DND-41 (cell line): ENCODE results near the gene GLRA1.

Experiments
- CTCF ChIP-seq: IDR thresholded peaks from 2 replicates; pipeline ENCODE4 v1.5.1; 2012; ENCODE audit warnings: borderline replicate concordance, low read length, moderate library complexity, mild to moderate bottlenecking; ENCODE audit not compliant: poor library complexity, severe bottlenecking; ENCODE audit errors: extremely low read depth
- EZH2 ChIP-seq: IDR thresholded peaks from 3 replicates; pipeline ENCODE4 v1.6.1; 2012; ENCODE audit warnings: borderline replicate concordance, low read depth, mild to moderate bottlenecking, moderate library complexity, low read length, inconsistent platforms; ENCODE audit not compliant: severe bottlenecking

- TF ChIP-seq CTCF (no peak), EZH2 (no peak)
Measured at GRCh38 chr5:151949113-151949512, 24.5 kb upstream of the GLRA1 start.
